IMR-90 (cell line): ENCODE measurements around the gene LTBP1. TPM values are rescaled to one million over a fixed set of nuclear protein-coding genes. Genes with fewer than 3 reads are reported as not detected.

Experiments
- ATAC-seq: fragments of 200-7000 bp; cut with Tn5 transposase; 2 replicates; pipeline ENCODE4 v1.9.1; 2020; ENCODE audit warnings: low read depth, mild to moderate bottlenecking, moderate library complexity
- BruUV-seq: library from RNA; stranded (reverse); fragments of 400-500 nt; replicated peaks from 2 replicates; lab custom pipeline; 2021; lab: Mats Ljungman, UMichigan
- CTCF ChIA-PET: fragments of 300-600 bp; formaldehyde crosslinking; extraction: SDS; loops from one replicate; lab custom pipeline; 2021; ENCODE audit warnings: antibody characterized with exemption; lab: Yijun Ruan, JAX
- POLR2A ChIA-PET: fragments of 300-600 bp; sonication (Branson Sonifier 250); formaldehyde crosslinking; loops from one replicate; lab custom pipeline; 2022; ENCODE audit warnings: antibody characterized with exemption; ENCODE audit not compliant: unreplicated experiment; lab: Charles Lee
- DNase-seq: peaks from one replicate; pipeline ENCODE4 v3.0.0; 2013
- H2AFZ ChIP-seq: replicated peaks from 2 replicates; pipeline ENCODE3; 2013; ENCODE audit warnings: low read length, mild to moderate bottlenecking; ENCODE audit not compliant: poor library complexity
- H2AK5ac ChIP-seq: 2 replicates; pipeline ENCODE4 v1.6.1; 2013; ENCODE audit warnings: low read depth, low read length, inconsistent platforms
- H2AK9ac ChIP-seq: replicated peaks from 2 replicates; pipeline ENCODE3; 2013; ENCODE audit warnings: mild to moderate bottlenecking, low read depth, low read length, moderate library complexity; ENCODE audit not compliant: poor library complexity
- H2BK120ac ChIP-seq: 2 replicates; pipeline ENCODE4 v1.6.1; 2013; ENCODE audit warnings: low read depth, low read length, inconsistent platforms
- H2BK15ac ChIP-seq: 3 replicates; pipeline ENCODE4 v1.6.1; 2013; ENCODE audit warnings: low read depth, low read length, inconsistent platforms
- H2BK20ac ChIP-seq: 2 replicates; pipeline ENCODE4 v1.6.1; 2013; ENCODE audit warnings: low read depth, mild to moderate bottlenecking, inconsistent platforms, low read length, moderate library complexity
- H2BK5ac ChIP-seq: 2 replicates; pipeline ENCODE4 v1.6.1; 2013; ENCODE audit warnings: mild to moderate bottlenecking, low read depth, low read length, inconsistent platforms; ENCODE audit not compliant: poor library complexity, severe bottlenecking
- H3K14ac ChIP-seq: replicated peaks from 2 replicates; pipeline ENCODE4 v1.6.1; 2013; ENCODE audit warnings: low read depth, low read length, inconsistent platforms
- H3K18ac ChIP-seq: 2 replicates; pipeline ENCODE4 v1.6.1; 2013; ENCODE audit warnings: low read depth, low read length, control low read depth
- H3K23ac ChIP-seq: 2 replicates; pipeline ENCODE4 v1.6.1; 2013; ENCODE audit warnings: low read depth, low read length, inconsistent platforms
- H3K27ac ChIP-seq: 2 replicates; pipeline ENCODE4 v1.5.1; 2013; ENCODE audit warnings: mild to moderate bottlenecking, control low read depth, low read length; ENCODE audit not compliant: insufficient read depth
- H3K27me3 ChIP-seq: 2 replicates; pipeline ENCODE4 v1.6.1; 2013; ENCODE audit warnings: low read length; ENCODE audit not compliant: control insufficient read depth, insufficient read depth
- H3K36me3 ChIP-seq: 2 replicates; pipeline ENCODE4 v1.6.1; 2013; ENCODE audit warnings: low read length, mixed read lengths; ENCODE audit not compliant: control insufficient read depth, insufficient read depth
- H3K4ac ChIP-seq: 2 replicates; pipeline ENCODE4 v1.6.1; 2013; ENCODE audit warnings: low read depth, low read length, inconsistent platforms
- H3K4me1 ChIP-seq: 2 replicates; pipeline ENCODE4 v1.6.1; 2013; ENCODE audit warnings: low read length, mixed read lengths; ENCODE audit not compliant: control insufficient read depth, insufficient read depth
- H3K4me2 ChIP-seq: 2 replicates; pipeline ENCODE4 v1.6.1; 2013; ENCODE audit warnings: low read depth, mild to moderate bottlenecking, control low read depth, low read length, moderate library complexity
- H3K4me3 ChIP-seq: 2 replicates; pipeline ENCODE4 v1.5.1; 2013; ENCODE audit warnings: low read depth, mild to moderate bottlenecking, control low read depth, low read length, moderate library complexity; ENCODE audit not compliant: insufficient read depth
- H3K56ac ChIP-seq: 2 replicates; pipeline ENCODE4 v1.6.1; 2013; ENCODE audit warnings: low read length, inconsistent platforms; ENCODE audit not compliant: insufficient read depth; ENCODE audit errors: extremely low read depth
- H3K79me1 ChIP-seq, 2 experiments: 2 replicates each; pipeline ENCODE4 v1.6.1; 2013; ENCODE audit warnings: low read length in 2 of 2, inconsistent platforms in 1 of 2, low read depth in 1 of 2
- H3K9ac ChIP-seq: 2 replicates; pipeline ENCODE4 v1.6.1; 2013; ENCODE audit warnings: low read depth, low read length, control low read depth
- H3K9me1 ChIP-seq: 2 replicates; pipeline ENCODE4 v1.6.1; 2013; ENCODE audit warnings: low read length, inconsistent platforms; ENCODE audit not compliant: insufficient read depth
- H3K9me3 ChIP-seq: 2 replicates; pipeline ENCODE4 v1.6.1; 2013; ENCODE audit warnings: low read length; ENCODE audit not compliant: control insufficient read depth, insufficient read depth
- H4K20me1 ChIP-seq: 2 replicates; pipeline ENCODE4 v1.6.1; 2013; ENCODE audit warnings: low read length, inconsistent platforms; ENCODE audit not compliant: insufficient read depth
- H4K5ac ChIP-seq: 2 replicates; pipeline ENCODE4 v1.6.1; 2013; ENCODE audit warnings: mild to moderate bottlenecking, low read depth, low read length, control low read depth
- H4K8ac ChIP-seq, 2 experiments: 2 replicates each; pipeline ENCODE4 v1.6.1; 2013; ENCODE audit warnings: low read depth in 2 of 2, low read length in 2 of 2, control low read depth in 1 of 2, inconsistent platforms in 1 of 2
- H4K91ac ChIP-seq: 2 replicates; pipeline ENCODE4 v1.6.1; 2013; ENCODE audit warnings: low read depth, low read length, inconsistent platforms; ENCODE audit not compliant: insufficient read depth
- BHLHE40 ChIP-seq: fragments of 150-350 bp; IDR thresholded peaks from 2 replicates; pipeline ENCODE4 v1.6.1; 2016; ENCODE audit warnings: mild to moderate bottlenecking, low read depth, low read length
- CEBPB ChIP-seq: IDR thresholded peaks from 2 replicates; pipeline ENCODE4 v1.6.1; 2012; ENCODE audit warnings: low read depth, low read length, improper control_type of control experiment
- CHD1 ChIP-seq: IDR thresholded peaks from 2 replicates; pipeline ENCODE4 v1.6.1; 2012; ENCODE audit warnings: low read depth, low read length, improper control_type of control experiment
- CTCF ChIP-seq: conservative IDR thresholded peaks from 2 replicates; pipeline ENCODE4 v1.5.1; 2012; ENCODE audit warnings: mild to moderate bottlenecking, low read depth, low read length, improper control_type of control experiment
- FOS ChIP-seq: fragments of 150-350 bp; IDR thresholded peaks from 2 replicates; pipeline ENCODE4 v1.6.1; 2016; ENCODE audit warnings: low read depth, low read length
- MAFK ChIP-seq: IDR thresholded peaks from 2 replicates; pipeline ENCODE4 v1.6.1; 2012; ENCODE audit warnings: low read depth, low read length, improper control_type of control experiment
- MAZ ChIP-seq: IDR thresholded peaks from 2 replicates; pipeline ENCODE4 v1.6.1; 2012; ENCODE audit warnings: low read depth, mild to moderate bottlenecking, low read length, improper control_type of control experiment, moderate library complexity, borderline replicate concordance
- MXI1 ChIP-seq: IDR thresholded peaks from 2 replicates; pipeline ENCODE4 v1.6.1; 2012; ENCODE audit warnings: low read depth, mild to moderate bottlenecking, low read length, moderate library complexity, borderline replicate concordance
- NFE2L2 ChIP-seq: fragments of 150-350 bp; IDR thresholded peaks from 2 replicates; pipeline ENCODE4 v1.6.1; 2016; ENCODE audit warnings: low read depth, mild to moderate bottlenecking, low read length
- RCOR1 ChIP-seq: IDR thresholded peaks from 2 replicates; pipeline ENCODE4 v1.6.1; 2012; ENCODE audit warnings: mild to moderate bottlenecking, low read length, improper control_type of control experiment; ENCODE audit not compliant: insufficient replicate concordance
- SMC3 ChIP-seq: fragments of 150-350 bp; IDR thresholded peaks from 2 replicates; pipeline ENCODE4 v1.6.1; 2016; ENCODE audit warnings: low read depth, mild to moderate bottlenecking, antibody characterized with exemption, low read length, moderate library complexity
- WGBS, 2 experiments: methylation state at CpG; one replicate each; pipeline versions ENCODE4 v1.1.5 to v1.1.7; 2013; ENCODE audit warnings: missing lambda C conversion rate in 2 of 2; ENCODE audit not compliant: insufficient read length in 1 of 2; ENCODE audit errors: extremely low coverage in 2 of 2; 5-methylcytosine and 5-hydroxymethylcytosine counted together
- dilution Hi-C: fragments of 300-500 bp; cut with HindIII; formaldehyde crosslinking; loops from one replicate; pipeline ENCODE4 v1.14.3; 2018; ENCODE audit warnings: low sequenced_read_pairs; ENCODE audit not compliant: unreplicated experiment
- in situ Hi-C: fragments of 300-500 bp; cut with MboI; formaldehyde crosslinking; loops from 3 replicates; pipeline ENCODE4 v1.14.3; 2019; ENCODE audit warnings: low sequenced_read_pairs, inconsistent platforms, mixed read lengths
- intact Hi-C: fragments of 100-400 bp; cut with micrococcal nuclease; formaldehyde crosslinking; loops from 2 replicates; pipeline ENCODE4 v1.10.0; 2022
- polyA plus RNA-seq, 3 experiments: library from polyadenylated mRNA; depleted of rRNA; stranded (reverse); fragments of >200 nt; gene quantifications; 2 replicates each; pipeline ENCODE4 v1.2.3, GENCODE V29; 2012; ENCODE audit warnings: low replicate concordance in 1 of 3
- total RNA-seq: library from RNA; depleted of rRNA; stranded (reverse); fragments of >200 nt; gene quantifications from 2 replicates; pipeline ENCODE4 v1.2.3, GENCODE V29; 2012
- TF ChIP-seq, protein P1 (sequence below): fragments of 150-350 bp; IDR thresholded peaks from 2 replicates; pipeline ENCODE4 v1.6.1; 2017; ENCODE audit warnings: mild to moderate bottlenecking, antibody characterized with exemption, low read length, low read depth
- TF ChIP-seq, protein P2 (sequence below): fragments of 150-350 bp; IDR thresholded peaks from 2 replicates; pipeline ENCODE4 v1.6.1; 2016; ENCODE audit warnings: low read depth, mild to moderate bottlenecking, low read length, moderate library complexity, borderline replicate concordance

Gene LTBP1
- total and polyA plus RNA-seq, 2 of the 4 experiments (the other 2 are of a cell fraction) = 235 to 326 TPM

DNA sequence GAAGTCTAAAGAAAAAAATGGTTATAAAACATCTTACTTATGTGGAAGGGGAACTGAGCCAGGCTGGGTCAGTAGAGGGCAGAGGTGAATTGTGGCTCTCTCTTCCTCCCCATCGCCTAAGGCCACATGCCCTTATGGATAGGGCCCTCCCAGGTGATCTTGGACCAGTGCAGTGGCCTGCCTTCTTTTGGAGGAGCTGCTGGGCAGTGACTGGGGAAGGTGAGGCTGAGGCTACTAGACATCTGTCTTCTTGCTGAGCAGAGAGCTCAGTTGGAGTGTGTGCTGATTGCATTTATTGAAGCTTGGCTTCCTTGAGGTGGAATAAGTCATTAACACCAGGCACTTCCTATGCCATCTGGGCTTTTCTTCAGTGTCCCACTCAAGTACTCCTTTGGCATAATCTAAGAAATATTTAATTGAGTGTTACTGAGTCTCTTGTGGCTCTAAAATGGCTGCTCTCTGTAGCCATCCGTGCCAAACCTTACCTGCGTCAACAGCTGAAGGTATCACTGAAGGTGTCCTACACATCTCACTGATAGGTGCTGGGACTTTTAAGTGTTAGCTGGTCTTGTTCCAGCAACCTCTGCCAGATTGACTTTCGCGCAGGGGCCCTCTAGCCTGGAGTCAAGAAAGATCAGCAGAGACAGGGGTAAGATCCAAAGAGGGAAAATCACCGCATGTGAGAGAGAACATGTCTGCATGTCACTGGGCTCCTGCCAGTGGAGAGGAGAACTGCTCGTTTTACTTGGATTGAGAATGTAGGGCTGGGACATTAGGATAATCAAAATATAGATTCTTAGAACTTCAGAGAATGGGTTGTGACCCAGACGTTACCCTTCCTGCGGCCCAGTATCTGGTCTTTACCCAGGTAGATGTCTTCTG is 256.1 kb downstream of the LTBP1 start:
- H3K4ac ChIP-seq = no peak overlapping the region
- TF ChIP-seq RCOR1 (no peak), CHD1 (no peak), CTCF (no peak), SMC3 (no peak), MAZ (no peak), FOS (no peak), MAFK (no peak), BHLHE40 (no peak), NFE2L2 (no peak), CEBPB (no peak), MXI1 (no peak)
- TF ChIP-seq, protein P1, sequence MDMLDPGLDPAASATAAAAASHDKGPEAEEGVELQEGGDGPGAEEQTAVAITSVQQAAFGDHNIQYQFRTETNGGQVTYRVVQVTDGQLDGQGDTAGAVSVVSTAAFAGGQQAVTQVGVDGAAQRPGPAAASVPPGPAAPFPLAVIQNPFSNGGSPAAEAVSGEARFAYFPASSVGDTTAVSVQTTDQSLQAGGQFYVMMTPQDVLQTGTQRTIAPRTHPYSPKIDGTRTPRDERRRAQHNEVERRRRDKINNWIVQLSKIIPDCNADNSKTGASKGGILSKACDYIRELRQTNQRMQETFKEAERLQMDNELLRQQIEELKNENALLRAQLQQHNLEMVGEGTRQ = no peak
- TF ChIP-seq, protein P2, sequence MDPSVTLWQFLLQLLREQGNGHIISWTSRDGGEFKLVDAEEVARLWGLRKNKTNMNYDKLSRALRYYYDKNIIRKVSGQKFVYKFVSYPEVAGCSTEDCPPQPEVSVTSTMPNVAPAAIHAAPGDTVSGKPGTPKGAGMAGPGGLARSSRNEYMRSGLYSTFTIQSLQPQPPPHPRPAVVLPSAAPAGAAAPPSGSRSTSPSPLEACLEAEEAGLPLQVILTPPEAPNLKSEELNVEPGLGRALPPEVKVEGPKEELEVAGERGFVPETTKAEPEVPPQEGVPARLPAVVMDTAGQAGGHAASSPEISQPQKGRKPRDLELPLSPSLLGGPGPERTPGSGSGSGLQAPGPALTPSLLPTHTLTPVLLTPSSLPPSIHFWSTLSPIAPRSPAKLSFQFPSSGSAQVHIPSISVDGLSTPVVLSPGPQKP = no peak

More for the DNA sequence above, 256.1 kb downstream of the LTBP1 start:
- no peak overlapping the region for H3K9ac ChIP-seq
- no peak overlapping the region for H2BK15ac ChIP-seq
- no peak overlapping the region for H2AK9ac ChIP-seq
- ChIA-PET CTCF (no interaction called here), POLR2A (interaction anchor here (0.5 kb wide), 1 partner anchor 131 kb away, joined by 3 read pairs; no protein-coding TSS in a partner anchor)
- H2BK5ac ChIP-seq = peak overlapping the region; percentile 5
- no peak overlapping the region for H2BK20ac ChIP-seq
- peak overlapping the region; percentile 13; the same call in 1 of the 2 replicates for H3K14ac ChIP-seq
- no TSS peak for BruUV-seq
- no peak overlapping the region; the same call in 1 of the 2 replicates for H3K18ac ChIP-seq
- peaks cover 8% of the 10 kb centered on the region; the same call in 1 of the 2 replicates for H3K9me1 ChIP-seq
- dilution Hi-C loops (no loop called here), in situ Hi-C loops (no loop called here), intact Hi-C loops (no loop called here)
- no peak overlapping the region for H2AFZ ChIP-seq
- 80% methylated on average over 2 of the region's 9 CpGs; no CpG with 5 or more reads in 1 of the 2 experiments for WGBS, 2 experiments
- no peak overlapping the region for H4K8ac ChIP-seq
- no peak overlapping the region for H4K91ac ChIP-seq
- no peak overlapping the region for H3K4me2 ChIP-seq
- H3K27me3 ChIP-seq = no peaks in the 10 kb centered on the region
- H3K27ac ChIP-seq = peak overlapping the region; percentile 40; the same call in 1 of the 2 replicates
- peaks cover 7% of the 10 kb centered on the region; the same call in 1 of the 2 replicates for H3K4me1 ChIP-seq
- H3K56ac ChIP-seq = no peak overlapping the region
- H4K20me1 ChIP-seq = no peaks in the 10 kb centered on the region
- ATAC-seq (no peak; the same call in 1 of the 2 replicates), DNase-seq (no peak)
- peaks cover 24 to 36% of the 10 kb centered on the region in 2 experiments for H3K79me1 ChIP-seq
- no peak overlapping the region for H4K5ac ChIP-seq
- H3K23ac ChIP-seq = peak overlapping the region; percentile 2; the same call in 1 of the 2 replicates
- no peaks in the 10 kb centered on the region for H3K9me3 ChIP-seq
- no peak overlapping the region for H2BK120ac ChIP-seq
- no peak overlapping the region for H3K4me3 ChIP-seq
- peak overlapping the region; percentile 48; the same call in 1 of the 2 replicates for H2AK5ac ChIP-seq
- H3K36me3 ChIP-seq = peaks cover 14% of the 10 kb centered on the region
